ENCODE results near the gene JCAD.
"Not testable (repeated sequence)": the region's sequence is repeated elsewhere in the genome, so short reads cannot be mapped to it uniquely, and the experiment has no call there.

The JCAD gene

GRCh38 chr10:30042820-30043219 is 16.6 kb downstream of the JCAD start:
- DNase-seq: no peak

GRCh38 chr10:30041196-30042105 is 17.9 kb downstream of the JCAD start:
- DNase-seq: peak in 2 of 3 experiments; percentile 1 to 32

- no peak for DNase-seq
Measured at GRCh38 chr10:30040597-30040996, 18.8 kb downstream of the JCAD start.

- no peak for DNase-seq
Measured at GRCh38 chr10:30039988-30040387, 19.4 kb downstream of the JCAD start.

- peak in 1 of 3 experiments; percentile 0 for DNase-seq
Measured at GRCh38 chr10:30039567-30039966, 19.8 kb downstream of the JCAD start.

DNA sequence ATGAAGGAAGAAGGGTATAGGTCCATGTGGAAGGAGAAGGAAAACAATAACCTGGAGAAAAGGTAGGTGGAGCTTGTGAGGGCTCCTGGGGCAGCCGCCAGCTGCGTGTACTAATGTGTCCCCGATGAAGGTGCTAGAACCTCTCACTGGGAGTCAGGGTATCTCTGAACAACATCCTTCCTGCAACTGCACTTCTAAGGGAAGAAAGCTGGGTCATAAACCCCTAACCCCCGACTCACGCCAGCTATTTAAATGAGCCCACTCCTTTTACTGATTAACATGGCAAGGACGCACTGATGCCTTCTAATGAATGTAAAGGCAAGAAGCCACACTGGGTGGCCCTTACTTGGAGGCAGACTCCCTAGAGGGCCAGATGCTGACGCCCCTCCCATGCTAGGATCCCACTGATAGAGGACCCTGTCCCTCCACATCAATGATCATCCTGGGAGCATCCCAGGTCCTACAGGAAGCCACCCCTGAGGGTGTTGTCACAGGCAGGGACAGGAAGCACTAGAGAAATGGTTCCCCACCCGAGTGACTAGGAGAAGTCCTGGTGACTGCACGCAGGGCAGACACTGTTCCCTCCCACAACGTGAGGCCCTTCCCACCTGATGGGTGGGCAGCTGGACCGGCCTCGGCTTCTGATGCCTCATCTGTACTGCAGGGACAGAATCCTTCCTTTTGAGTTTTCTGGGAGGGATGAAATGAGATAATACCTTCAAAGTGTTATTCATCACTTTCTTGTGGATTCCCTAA is 20.4 kb downstream of the JCAD start:
- no peak for DNase-seq

- no peak for DNase-seq
Measured at GRCh38 chr10:30037620-30038336, 21.6 kb downstream of the JCAD start.

GRCh38 chr10:30036811-30037210 is 22.6 kb downstream of the JCAD start:
- no peak for DNase-seq

GRCh38 chr10:30036341-30036740 is 23.0 kb downstream of the JCAD start:
- no peak for DNase-seq

DNA sequence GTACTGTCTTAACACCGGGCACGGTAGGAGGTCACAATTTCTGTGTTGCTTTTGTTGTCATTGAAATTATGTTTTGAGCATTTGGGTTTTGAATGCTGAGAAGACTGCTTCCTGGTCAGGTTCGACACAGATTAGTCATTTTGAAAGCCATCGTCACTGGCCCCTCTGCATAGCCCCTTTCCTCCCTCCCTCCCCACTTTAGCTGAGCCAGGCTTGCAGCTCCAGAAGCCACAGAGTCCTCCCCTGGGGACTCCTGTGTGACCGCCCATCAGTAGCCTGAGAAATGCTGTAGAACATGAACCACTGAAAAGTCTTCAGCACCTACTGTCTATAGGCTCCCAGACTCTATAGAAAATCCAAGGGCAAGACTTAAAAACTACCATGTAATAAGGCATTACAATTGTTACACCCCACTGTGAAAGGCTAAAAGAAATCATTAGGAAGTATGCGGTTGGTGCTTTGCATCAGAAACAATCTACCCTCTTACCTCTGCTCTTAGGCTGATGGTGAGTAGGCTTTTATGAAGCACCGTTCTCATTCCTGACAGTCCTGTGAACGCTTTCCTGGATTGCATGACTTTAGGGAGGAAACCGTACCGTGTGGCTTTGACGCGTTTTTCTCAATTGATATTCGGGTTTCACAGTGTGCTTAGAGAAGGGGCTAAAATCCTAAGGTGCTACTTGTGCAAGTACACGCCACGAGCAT is 24.8 kb downstream of the JCAD start:
- DNase-seq: peak in 1 of 3 experiments; percentile 3

DNA sequence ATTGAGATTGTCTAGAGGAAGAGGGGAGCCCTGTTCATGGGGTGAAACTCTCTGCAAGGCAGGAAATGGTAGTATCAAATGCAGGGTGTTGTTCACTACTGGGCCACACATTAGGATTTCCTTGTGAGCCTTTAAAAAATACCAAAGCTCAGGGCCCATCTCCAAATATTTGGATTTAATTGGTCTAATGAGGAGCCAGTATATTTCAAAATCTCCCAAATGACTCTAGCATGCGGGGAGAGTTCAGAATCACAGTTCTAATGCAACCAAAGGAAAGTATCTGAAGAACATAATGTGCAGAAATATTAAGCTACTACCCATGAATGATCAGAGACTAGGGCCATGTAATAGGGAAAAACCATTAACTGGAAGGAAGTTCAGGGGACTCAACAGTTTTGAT is 27.3 kb downstream of the JCAD start:
- no peak for DNase-seq

GRCh38 chr10:30029872-30030256 is 29.5 kb downstream of the JCAD start:
- DNase-seq: no peak

GRCh38 chr10:30029164-30029871 is 30.1 kb downstream of the JCAD start:
- no peak for DNase-seq

DNA sequence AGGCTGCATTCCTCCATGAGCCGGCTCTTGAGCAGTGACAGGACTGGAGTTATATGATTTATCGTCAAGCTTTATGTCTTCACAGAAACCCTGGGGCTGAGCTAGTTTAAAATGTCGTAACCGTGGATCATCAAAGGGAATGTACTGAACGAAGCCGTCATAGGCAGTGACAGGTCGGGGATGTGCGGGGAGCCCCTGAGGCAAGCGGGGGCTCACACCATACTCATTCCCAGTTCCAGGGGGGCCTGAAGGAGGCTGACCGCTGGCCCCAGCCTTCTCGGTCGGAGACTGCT is 30.7 kb downstream of the JCAD start:
- DNase-seq: no peak

DNA sequence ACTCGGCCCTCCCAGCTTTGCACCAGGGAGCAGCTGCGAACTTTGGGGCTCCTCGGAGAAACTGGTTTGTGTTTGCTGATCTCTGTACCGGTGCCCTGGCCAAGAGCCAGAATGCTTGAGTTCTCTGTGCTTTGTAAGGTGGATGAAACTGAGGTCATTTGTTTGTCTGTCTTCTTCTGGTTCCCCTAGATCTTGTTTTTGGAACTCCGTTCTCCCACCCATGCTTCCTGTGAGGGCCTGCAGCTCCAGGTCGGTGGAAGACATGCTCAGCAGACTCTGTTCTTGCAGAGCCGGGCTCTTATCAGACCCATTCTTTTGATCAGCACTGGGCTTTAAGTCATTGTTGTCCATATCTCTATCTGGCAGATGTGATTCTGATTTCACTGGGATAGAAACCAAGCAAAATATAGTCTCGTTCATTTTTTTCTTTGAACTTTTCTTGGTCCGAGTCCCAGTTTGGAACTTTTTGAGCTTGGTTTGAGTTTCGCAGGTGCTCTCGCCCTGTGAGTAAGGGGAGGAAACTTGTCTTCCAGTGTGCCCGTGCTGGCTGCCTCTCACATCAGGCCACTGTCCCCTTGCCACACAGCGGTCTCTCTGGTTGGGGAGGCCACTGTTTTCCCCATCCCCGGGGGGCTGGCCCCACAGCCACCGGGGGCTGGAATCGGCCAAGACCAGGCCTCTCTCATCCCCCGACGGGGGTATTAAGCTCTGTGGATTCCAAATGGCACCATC is 31.2 kb downstream of the JCAD start:
- no peak for DNase-seq

GRCh38 chr10:30027057-30028005 is 32.1 kb downstream of the JCAD start:
- DNase-seq: peak in 2 of 3 experiments; percentile 16 to 25

DNA sequence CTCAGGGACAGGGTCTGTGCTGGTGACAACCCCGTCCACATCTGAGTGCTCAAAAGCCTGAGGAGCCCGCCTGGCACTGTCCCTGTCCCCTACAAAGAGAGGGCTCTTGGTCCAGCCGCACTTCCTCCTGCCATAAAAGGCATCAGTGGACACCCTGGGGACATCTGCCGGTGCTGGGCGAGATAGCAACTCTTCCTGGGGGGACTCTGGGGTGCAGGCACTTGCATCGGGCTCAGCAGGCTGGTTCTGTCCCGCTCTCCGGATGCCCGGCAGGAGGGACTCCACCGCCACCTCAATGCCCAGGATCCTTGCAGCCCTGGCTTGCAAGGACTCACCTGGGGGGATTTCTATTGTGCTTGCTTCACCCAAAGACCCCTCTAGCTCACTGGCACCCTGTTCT is 32.8 kb downstream of the JCAD start:
- no peak for DNase-seq

GRCh38 chr10:30026080-30026479 is 33.3 kb downstream of the JCAD start:
- no peak for DNase-seq

DNA sequence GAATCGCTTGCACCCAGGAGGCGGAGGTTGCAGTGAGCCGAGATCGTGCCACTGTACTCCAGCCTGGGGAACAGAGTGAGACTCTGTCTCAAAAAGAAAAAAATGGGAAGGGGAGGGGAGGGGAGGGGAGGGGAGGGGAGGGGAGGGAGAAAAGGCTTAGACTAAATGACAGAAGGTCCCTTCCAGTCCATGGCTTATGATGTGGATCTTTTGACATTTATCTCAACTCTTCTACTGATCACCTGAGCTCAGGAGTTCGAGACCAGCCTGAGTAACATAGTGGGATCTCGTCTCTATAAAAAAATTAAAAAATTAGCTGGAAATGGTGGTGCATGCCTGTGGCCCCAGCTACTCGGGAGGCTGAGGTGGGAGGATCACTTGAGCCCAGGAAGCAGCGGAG is 34.0 kb downstream of the JCAD start:
- DNase-seq: not testable (repeated sequence)

GRCh38 chr10:30022590-30022989 is 36.8 kb downstream of the JCAD start:
- DNase-seq: no peak
